Urothelium cell line (cell line): ENCODE data around the gene TUBB3.
"Not testable (repeated sequence)": the region's sequence is repeated elsewhere in the genome, so short reads cannot be mapped to it uniquely, and the experiment has no call there.

Experiments
- DNase-seq: peaks from one replicate; pipeline ENCODE4 v3.0.0; 2011; ENCODE audit warnings: low spot score, mixed read lengths
- FAIRE-seq: peaks from 2 replicates; lab custom pipeline; 2011; peaks lifted over from hg19 to GRCh38; lab: Jason Lieb, UNC

The TUBB3 gene

DNA sequence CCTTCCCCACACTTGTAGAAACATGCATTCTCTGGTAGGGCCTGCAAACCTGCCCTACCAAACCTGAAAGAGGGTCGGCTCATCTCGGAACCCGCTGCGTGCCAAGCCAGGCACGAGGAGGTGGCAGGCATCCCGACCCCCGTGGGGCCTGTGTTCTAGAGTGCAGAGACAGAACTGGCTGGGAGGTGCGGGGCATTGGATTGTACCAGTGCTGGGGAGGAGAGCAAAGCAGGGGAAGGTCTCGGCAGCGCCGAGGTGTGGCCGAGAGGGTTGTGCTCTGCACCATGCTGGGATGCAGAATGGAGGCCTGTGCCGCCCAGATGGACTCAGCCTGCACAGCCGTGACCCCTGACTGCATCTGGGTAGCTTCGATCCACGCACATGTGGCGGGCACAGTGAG lies 22.3 kb upstream of the TUBB3 start:
- DNase-seq (no peak), FAIRE-seq (no peak)

DNA sequence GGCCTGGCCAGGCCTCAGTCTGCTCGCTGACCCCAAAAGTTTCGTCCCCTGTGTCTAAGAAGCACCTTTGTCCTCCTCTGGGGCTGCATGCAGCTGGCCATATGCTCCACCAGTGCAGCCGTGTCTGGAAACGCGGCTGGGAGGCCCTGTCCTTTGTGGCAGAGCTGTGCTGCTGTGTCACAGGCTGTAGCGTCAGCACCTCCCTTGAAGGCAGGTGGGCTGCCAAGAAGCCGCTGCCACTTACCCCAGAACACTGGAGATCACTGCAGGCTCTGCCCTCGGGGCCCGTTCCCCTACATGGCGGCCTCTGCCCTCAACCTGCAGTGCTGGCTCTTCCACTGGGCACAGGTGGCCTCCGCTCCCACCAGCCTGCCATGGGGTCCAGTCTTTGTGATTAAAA lies 20.2 kb upstream of the TUBB3 start:
- DNase-seq (no peak), FAIRE-seq (no peak)

- no peak for FAIRE-seq
- no peak for DNase-seq
Observed at GRCh38 chr16:89903908-89904515, 19.1 kb upstream of the TUBB3 start.

DNA sequence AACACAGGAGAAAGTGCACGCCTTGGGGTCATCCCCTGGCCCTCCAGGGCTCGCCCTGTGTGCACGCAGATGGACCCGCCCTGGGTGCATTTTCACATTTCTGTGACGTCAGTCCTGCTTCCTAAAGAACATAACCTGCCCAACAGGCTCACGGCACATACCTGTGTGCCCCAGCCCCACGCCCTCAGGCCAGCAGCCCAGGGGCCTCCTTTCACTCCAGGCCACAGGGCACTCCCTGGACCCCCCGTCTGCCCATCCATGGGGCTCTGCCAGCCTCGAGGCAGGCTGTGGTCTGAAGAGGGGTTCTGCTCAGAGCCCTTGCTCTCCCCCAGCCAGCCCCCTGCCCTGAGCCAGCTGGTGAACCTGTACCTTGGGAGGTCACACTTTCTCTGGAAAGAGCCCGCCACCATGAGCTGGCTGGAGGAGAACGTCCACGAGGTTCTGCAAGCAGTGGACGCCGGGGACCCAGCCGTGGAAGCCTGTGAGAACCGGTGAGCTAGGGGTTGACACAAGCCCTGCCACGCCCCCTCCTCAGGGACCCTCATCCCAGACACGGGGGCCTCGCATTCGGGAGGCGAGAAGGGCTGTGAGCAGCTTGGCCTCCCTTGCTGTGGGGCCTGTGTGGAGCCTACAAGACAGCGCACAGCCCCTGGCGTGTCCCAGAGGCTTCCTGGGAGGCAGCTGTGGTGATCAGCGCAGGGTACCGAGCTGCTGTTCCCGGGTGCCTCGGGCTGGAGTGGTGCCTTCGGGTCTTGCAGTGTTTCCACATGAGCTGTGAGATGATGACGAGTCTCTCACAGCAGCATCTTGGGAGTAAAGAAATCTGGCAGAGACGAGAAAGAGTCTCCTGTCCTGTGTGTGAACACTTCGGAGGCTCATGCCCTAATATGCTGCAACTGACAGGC lies 18.3 kb upstream of the TUBB3 start:
- DNase-seq (no peak), FAIRE-seq (no peak)

- FAIRE-seq (no peak), DNase-seq (no peak)
Observed at GRCh38 chr16:89905511-89906139, 17.5 kb upstream of the TUBB3 start.

GRCh38 chr16:89906140-89907025 lies 16.8 kb upstream of the TUBB3 start:
- peak; percentile 72 for FAIRE-seq
- DNase-seq, result no peak

DNA sequence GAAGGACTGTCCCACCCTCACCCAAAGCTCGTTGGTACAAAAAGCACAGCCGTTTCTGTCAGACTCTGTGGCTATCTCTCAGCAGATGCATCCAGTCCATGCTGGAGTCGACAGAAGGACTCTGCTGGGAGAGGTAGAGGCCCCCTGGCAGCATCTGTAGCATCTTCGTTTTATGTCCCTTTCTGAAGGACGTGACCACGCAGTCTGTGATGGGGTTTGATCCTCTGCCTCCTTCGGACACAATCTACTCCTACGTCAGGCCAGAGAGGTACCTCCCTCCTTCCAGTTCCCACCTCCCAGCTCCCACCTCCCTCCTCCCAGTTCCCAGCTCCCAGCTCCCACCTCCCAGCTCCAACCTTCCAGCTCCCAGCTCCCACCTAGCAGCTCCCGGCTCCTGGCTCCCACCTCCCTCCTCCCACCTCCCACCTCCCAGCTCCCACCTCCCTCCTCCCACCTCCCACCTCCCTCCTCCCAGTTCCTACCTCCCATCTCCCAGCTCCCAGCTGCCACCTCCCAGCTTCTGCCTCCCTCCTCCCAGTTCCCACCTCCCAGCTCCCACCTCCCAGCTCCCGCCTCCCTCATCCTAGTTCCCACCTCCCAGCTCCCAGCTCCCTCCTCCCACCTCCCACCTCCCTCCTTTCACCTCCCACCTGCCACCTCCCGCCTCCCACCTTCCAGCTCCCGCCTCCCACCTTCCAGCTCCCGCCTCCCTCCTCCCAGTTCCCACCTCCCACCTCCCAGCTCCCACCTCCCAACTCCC lies 15.9 kb upstream of the TUBB3 start:
- FAIRE-seq, result no peak
- DNase-seq, result no peak

DNA sequence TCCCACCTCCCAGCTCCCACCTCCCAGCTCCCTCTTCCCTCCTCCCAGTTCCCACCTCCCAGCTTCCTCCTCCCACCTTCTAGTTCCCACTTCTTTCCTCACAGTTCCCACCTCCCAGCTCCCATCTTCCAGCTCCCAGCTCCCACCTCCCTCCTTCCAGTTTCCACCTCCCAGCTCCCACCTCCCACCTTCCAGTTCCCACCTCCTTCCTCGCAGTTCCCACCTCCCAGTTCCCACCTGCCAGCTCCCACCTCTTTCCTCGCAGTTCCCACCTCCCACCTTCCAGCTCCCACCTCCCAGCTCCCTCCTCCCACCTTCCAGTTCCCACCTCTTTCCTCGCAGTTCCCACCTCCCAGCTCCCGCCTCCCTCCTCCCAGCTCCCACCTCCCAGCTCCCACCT lies 14.9 kb upstream of the TUBB3 start:
- no peak for FAIRE-seq
- no peak for DNase-seq

DNA sequence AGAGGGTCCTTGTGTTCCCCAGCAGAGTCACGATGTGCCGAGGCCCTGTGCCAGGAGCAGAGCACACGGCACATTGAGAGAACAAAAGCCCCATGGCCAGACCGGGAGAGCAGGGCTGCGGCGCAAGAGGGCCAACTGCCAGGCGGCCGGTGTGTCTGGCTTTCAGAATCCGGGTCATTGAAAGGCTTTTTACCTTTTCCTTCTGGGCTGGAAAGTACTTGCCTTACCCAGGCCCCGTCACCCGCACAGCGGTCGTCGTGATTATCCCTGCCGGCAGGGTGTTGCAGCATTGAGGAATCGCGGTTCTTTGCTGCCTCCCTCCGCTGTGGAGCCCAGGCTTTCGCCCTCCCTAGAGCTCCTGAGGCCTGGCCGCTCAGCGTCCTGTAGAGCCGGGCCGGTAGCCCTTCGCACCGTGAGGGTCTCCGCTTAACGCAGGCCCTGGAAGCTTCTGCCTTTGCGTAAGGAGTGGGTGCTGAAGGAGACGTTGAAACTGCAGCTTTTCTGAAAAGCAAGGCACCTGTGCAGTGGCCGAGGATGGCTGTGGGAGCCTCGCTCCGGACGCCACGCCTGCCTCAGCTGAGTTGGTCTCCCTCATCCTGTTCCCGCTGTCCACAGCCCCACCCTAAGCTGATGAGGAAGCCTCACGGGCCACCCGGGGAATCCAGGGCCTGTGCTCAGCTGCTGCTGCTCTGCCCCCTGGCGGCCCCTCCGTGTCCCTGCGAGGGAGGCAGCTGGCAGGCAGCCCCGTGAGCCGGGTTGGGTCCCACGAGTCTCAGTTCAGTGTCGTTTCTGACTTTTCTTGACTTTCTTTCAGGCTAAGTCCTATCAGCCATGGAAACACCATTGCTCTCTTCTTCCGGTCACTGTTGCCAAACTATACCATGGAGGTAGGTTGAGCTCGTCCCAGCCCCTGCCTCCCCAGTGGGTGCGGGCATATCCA lies 13.1 kb upstream of the TUBB3 start:
- peak; percentile 70 for DNase-seq
- peak; percentile 13 for FAIRE-seq

DNA sequence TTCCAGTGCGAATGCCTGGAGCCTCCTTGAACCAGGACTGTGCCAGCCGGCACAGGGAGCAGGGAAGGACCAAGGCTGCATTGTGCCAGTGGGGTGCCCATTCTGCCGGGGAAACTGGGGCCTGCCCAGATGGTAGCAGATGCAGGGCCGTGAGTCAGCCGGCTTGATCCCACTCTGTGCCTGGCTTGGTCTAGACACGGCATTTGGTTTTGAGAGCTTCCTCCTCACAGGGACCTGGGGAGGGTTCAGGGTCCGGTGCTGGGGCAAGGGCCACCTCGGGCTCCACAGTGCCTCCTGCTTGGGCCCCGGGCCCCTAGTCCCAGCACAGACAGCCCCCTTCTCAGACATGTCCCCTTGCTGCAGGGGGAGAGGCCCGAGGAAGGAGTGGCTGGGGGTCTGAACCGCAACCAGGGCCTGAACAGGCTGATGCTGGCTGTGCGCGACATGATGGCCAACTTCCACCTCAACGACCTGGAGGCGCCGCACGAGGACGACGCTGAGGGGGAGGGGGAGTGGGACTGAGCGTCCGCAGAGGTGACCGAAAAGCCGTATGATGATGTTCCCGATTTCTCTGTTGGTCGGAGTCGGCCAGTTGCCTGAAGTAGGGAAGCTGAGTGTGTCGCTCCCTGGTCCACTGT lies 12.3 kb upstream of the TUBB3 start:
- DNase-seq (no peak), FAIRE-seq (no peak)

GRCh38 chr16:89911375-89911774 lies 11.8 kb upstream of the TUBB3 start:
- DNase-seq (no peak), FAIRE-seq (no peak)

- FAIRE-seq (no peak), DNase-seq (no peak)
Observed at GRCh38 chr16:89912143-89912542, 11.0 kb upstream of the TUBB3 start.

DNA sequence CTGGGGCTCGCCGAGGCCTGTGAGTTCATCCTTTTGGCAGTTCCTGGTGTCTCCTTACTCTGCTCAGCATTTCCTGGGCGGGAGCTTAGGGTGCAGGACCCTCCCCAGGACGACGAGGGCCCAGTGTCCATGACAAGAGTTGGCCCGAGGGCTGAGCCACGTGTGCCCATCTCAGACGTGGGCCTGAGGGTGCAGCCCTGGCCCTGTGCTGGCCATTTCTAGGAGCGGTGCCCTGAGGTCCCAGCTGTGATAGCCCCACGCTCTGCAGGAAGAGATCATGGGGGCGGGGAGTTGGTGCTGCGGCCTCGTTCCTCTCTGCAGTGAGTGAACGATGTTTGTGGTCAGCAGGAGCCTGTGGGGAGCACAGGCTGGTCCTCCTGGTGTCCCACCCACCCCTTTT lies 10.5 kb upstream of the TUBB3 start:
- no peak for DNase-seq
- no peak for FAIRE-seq

- DNase-seq, result no peak
- FAIRE-seq, result peak; percentile 98
Observed at GRCh38 chr16:89913408-89914387, 9.4 kb upstream of the TUBB3 start.

GRCh38 chr16:89914642-89915285 lies 8.4 kb upstream of the TUBB3 start:
- not testable (repeated sequence) for FAIRE-seq, DNase-seq

GRCh38 chr16:89915303-89916232 lies 7.6 kb upstream of the TUBB3 start:
- FAIRE-seq (no peak), DNase-seq (no peak)
